ENCODE results near the gene BABAM2. TPM values are rescaled to one million over a fixed set of nuclear protein-coding genes. Genes with fewer than 3 reads are reported as not detected.

The BABAM2 gene
- total and polyA plus RNA-seq, 2 of the 4 experiments (the other 2 are of a cell fraction) = 20.9 to 23.1 TPM

- no peak overlapping the region for H2AK5ac ChIP-seq (ENCODE audit: low read depth, low read length)
- H2BK15ac ChIP-seq (ENCODE audit: low read depth, low read length) = no peak overlapping the region; the same call in 2 of the 3 replicates
- H2AK9ac ChIP-seq (replicated peaks; ENCODE audit: low read depth, low read length, poor library complexity) = no peak overlapping the region
- in situ Hi-C loops (cut with MboI; ENCODE audit: low sequenced_read_pairs) = no loop called here
- no peaks in the 10 kb centered on the region for H3K27me3 ChIP-seq (ENCODE audit: control insufficient read depth, insufficient read depth, low read length)
- H3K4me1 ChIP-seq (ENCODE audit: control insufficient read depth, insufficient read depth, low read length) = peaks cover 7% of the 10 kb centered on the region
- WGBS, 2 experiments (ENCODE audit: extremely low coverage in 2 of 2, insufficient read length in 1 of 2) = 100% methylated on average over 1 of the region's 2 CpGs; no CpG with 5 or more reads in 1 of the 2 experiments
- no peak overlapping the region for H2AFZ ChIP-seq (replicated peaks; ENCODE audit: low read length, poor library complexity)
- H2BK5ac ChIP-seq (ENCODE audit: low read depth, low read length, poor library complexity, severe bottlenecking) = no peak overlapping the region
- ChIA-PET POLR2A (ENCODE audit: unreplicated experiment) (no interaction called here), CTCF (no interaction called here)
- no peak overlapping the region for H3K23ac ChIP-seq (ENCODE audit: low read depth, low read length)
- no peak overlapping the region for H3K9ac ChIP-seq (ENCODE audit: low read depth, low read length)
- no peak overlapping the region for H4K91ac ChIP-seq (ENCODE audit: insufficient read depth, low read depth, low read length)
- peak overlapping the region; percentile 42 for H2BK20ac ChIP-seq (ENCODE audit: low read depth, low read length)
- 0 out of 2 replicates have a peak overlapping the region, but pooled peaks have one; percentile 16 for H3K4ac ChIP-seq (ENCODE audit: low read depth, low read length)
- no peaks in the 10 kb centered on the region for H3K36me3 ChIP-seq (ENCODE audit: control insufficient read depth, insufficient read depth, low read length)
- peaks cover 2 to 5% of the 10 kb centered on the region in 2 experiments; a peak in 2 of 4 replicates for H3K79me1 ChIP-seq (ENCODE audit: low read depth in 1 of 2, low read length in 2 of 2)
- no peak overlapping the region for H3K27ac ChIP-seq (ENCODE audit: insufficient read depth, low read length)
- DNase-seq (no peak), ATAC-seq (ENCODE audit: low read depth) (no peak)
- no TSS peak for BruUV-seq (replicated peaks)
- H4K5ac ChIP-seq (ENCODE audit: low read depth, low read length) = no peak overlapping the region
- TF ChIP-seq CTCF (conservative IDR thresholded peaks at IDR 0.05; ENCODE audit: low read depth, low read length) (no peak), MXI1 (IDR thresholded peaks at IDR 0.05; ENCODE audit: borderline replicate concordance, low read depth, low read length) (no peak)
- dilution Hi-C loops (cut with HindIII; ENCODE audit: low sequenced_read_pairs, unreplicated experiment) = no loop called here
- intact Hi-C loops (cut with micrococcal nuclease) = no loop called here
- H3K56ac ChIP-seq (ENCODE audit: extremely low read depth, insufficient read depth, low read length) = no peak overlapping the region
- H3K9me3 ChIP-seq (ENCODE audit: control insufficient read depth, insufficient read depth, low read length) = no peaks in the 10 kb centered on the region
- H3K14ac ChIP-seq (replicated peaks; ENCODE audit: low read depth, low read length) = no peak overlapping the region
- no peak overlapping the region for H3K4me3 ChIP-seq (ENCODE audit: insufficient read depth, low read depth, low read length)
- no peak overlapping the region for H2BK120ac ChIP-seq (ENCODE audit: low read depth, low read length)
- no peaks in the 10 kb centered on the region for H4K20me1 ChIP-seq (ENCODE audit: insufficient read depth, low read length)
- no peak overlapping the region for H4K8ac ChIP-seq (ENCODE audit: low read depth in 2 of 2, low read length in 2 of 2)
- H3K9me1 ChIP-seq (ENCODE audit: insufficient read depth, low read length) = peaks cover 4% of the 10 kb centered on the region
- no peak overlapping the region for H3K18ac ChIP-seq (ENCODE audit: low read depth, low read length)
- H3K4me2 ChIP-seq (ENCODE audit: low read depth, low read length) = no peak overlapping the region
Observed at GRCh38 chr2:28093768-28094167, 203.2 kb downstream of the BABAM2 start.
